HEK293 (cell line): Measurements from ENCODE around the gene ZNF618.

Experiments
- CTCF ChIA-PET: fragments of 350-600 bp; formaldehyde crosslinking; extraction: SDS; loops from one replicate; lab custom pipeline; 2021; ENCODE audit warnings: antibody characterized with exemption; lab: Yijun Ruan, JAX
- POLR2A ChIA-PET: fragments of 300-600 bp; formaldehyde crosslinking; extraction: SDS; loops from one replicate; lab custom pipeline; 2020; ENCODE audit warnings: antibody characterized with exemption, inconsistent platforms; lab: Yijun Ruan, JAX
- H3K27ac ChIP-seq: fragments of 200-500 bp; sonication (Bioruptor generic); 2 replicates; pipeline ENCODE4 v1.5.1; 2014; ENCODE audit warnings: low read depth, low read length, control low read depth, inconsistent platforms; ENCODE audit errors: extremely low read depth
- H3K36me3 ChIP-seq, 2 experiments: fragments of 200-500 bp in 1 of 2; sonication (Bioruptor generic) in 1 of 2; 1 replicate in 1 of 2; 2 replicates in 1 of 2; pipeline ENCODE4 v1.5.1; 2014 to 2017; ENCODE audit warnings: inconsistent platforms in 2 of 2, low read length in 2 of 2; ENCODE audit not compliant: control insufficient read depth in 2 of 2, insufficient read depth in 1 of 2
- H3K4me1 ChIP-seq: fragments of 200-500 bp; sonication (Bioruptor generic); 2 replicates; pipeline ENCODE4 v1.5.1; 2014; ENCODE audit warnings: mild to moderate bottlenecking, low read length, inconsistent platforms; ENCODE audit not compliant: control insufficient read depth, insufficient read depth
- H3K4me3 ChIP-seq: 2 replicates; pipeline ENCODE4 v1.5.1; 2011; ENCODE audit warnings: low read depth, mild to moderate bottlenecking, control low read depth, low read length, moderate library complexity
- H3K9me3 ChIP-seq: fragments of 200-500 bp; sonication (Bioruptor generic); 2 replicates; pipeline ENCODE4 v1.5.1; 2014; ENCODE audit warnings: low read depth, low read length, inconsistent platforms; ENCODE audit not compliant: control insufficient read depth, insufficient read depth
- OVOL3 ChIP-seq: fragments of 450-650 bp; formaldehyde crosslinking; IDR thresholded peaks from 2 replicates; pipeline ENCODE4 v1.5.1; 2016; ENCODE audit warnings: missing biosample characterization, missing genetic modification characterization
- SALL2 ChIP-seq: fragments of 450-650 bp; formaldehyde crosslinking; IDR thresholded peaks from 2 replicates; pipeline ENCODE4 v1.5.0; 2017; ENCODE audit warnings: missing biosample characterization, mild to moderate bottlenecking, missing genetic modification characterization, borderline replicate concordance
- SETDB1 ChIP-seq: IDR thresholded peaks from one replicate; pipeline ENCODE4 v1.6.1; 2017; ENCODE audit warnings: mild to moderate bottlenecking, low read length, moderate library complexity, mixed read lengths; ENCODE audit not compliant: insufficient read length
- WT1 ChIP-seq: fragments of 450-650 bp; formaldehyde crosslinking; IDR thresholded peaks from 2 replicates; pipeline ENCODE4 v1.5.1; 2016; ENCODE audit warnings: missing biosample characterization, missing genetic modification characterization
- ZBTB8A ChIP-seq: fragments of 450-650 bp; formaldehyde crosslinking; IDR thresholded peaks from 2 replicates; pipeline ENCODE4 v1.5.1; 2016; ENCODE audit warnings: missing biosample characterization, missing genetic modification characterization
- ZNF10 ChIP-seq: fragments of 450-650 bp; formaldehyde crosslinking; IDR thresholded peaks from 2 replicates; pipeline ENCODE4 v1.5.1; 2017; ENCODE audit warnings: missing biosample characterization, missing genetic modification characterization
- ZNF133 ChIP-seq: fragments of 450-650 bp; formaldehyde crosslinking; IDR thresholded peaks from 2 replicates; pipeline ENCODE4 v1.5.1; 2016; ENCODE audit warnings: missing biosample characterization, missing genetic modification characterization
- ZNF23 ChIP-seq: fragments of 450-650 bp; formaldehyde crosslinking; IDR thresholded peaks from 2 replicates; pipeline ENCODE4 v1.5.1; 2016; ENCODE audit warnings: missing biosample characterization, missing genetic modification characterization, borderline replicate concordance
- ZNF239 ChIP-seq: fragments of 450-650 bp; formaldehyde crosslinking; IDR thresholded peaks from 2 replicates; pipeline ENCODE4 v1.5.1; 2016; ENCODE audit warnings: missing biosample characterization, missing genetic modification characterization
- ZNF354C ChIP-seq: fragments of 450-650 bp; formaldehyde crosslinking; IDR thresholded peaks from 2 replicates; pipeline ENCODE4 v1.5.1; 2016; ENCODE audit warnings: missing biosample characterization, missing genetic modification characterization, low read depth, borderline replicate concordance
- ZNF426 ChIP-seq: fragments of 450-650 bp; formaldehyde crosslinking; IDR thresholded peaks from 2 replicates; pipeline ENCODE4 v1.5.1; 2017; ENCODE audit warnings: missing biosample characterization, missing genetic modification characterization, mild to moderate bottlenecking, inconsistent platforms, moderate library complexity
- ZNF621 ChIP-seq: fragments of 450-650 bp; formaldehyde crosslinking; IDR thresholded peaks from 2 replicates; pipeline ENCODE4 v1.5.1; 2017; ENCODE audit warnings: missing biosample characterization, missing genetic modification characterization
- ZSCAN16 ChIP-seq: fragments of 450-650 bp; formaldehyde crosslinking; IDR thresholded peaks from 2 replicates; pipeline ENCODE4 v1.5.1; 2016; ENCODE audit warnings: missing biosample characterization, missing genetic modification characterization
- ZSCAN23 ChIP-seq: fragments of 450-650 bp; formaldehyde crosslinking; IDR thresholded peaks from 2 replicates; pipeline ENCODE4 v1.5.1; 2016; ENCODE audit warnings: missing biosample characterization, missing genetic modification characterization
- TF ChIP-seq, protein P1 (sequence below): fragments of 450-650 bp; formaldehyde crosslinking; IDR thresholded peaks from 2 replicates; pipeline ENCODE4 v1.5.1; 2016; ENCODE audit warnings: missing biosample characterization, missing genetic modification characterization, borderline replicate concordance
- TF ChIP-seq, protein P2 (sequence below): IDR thresholded peaks from 2 replicates; pipeline ENCODE4 v1.6.1; 2011; ENCODE audit warnings: mild to moderate bottlenecking, low read depth, low read length, borderline replicate concordance
- TF ChIP-seq, protein P3 (sequence below): fragments of 450-650 bp; formaldehyde crosslinking; IDR thresholded peaks from 2 replicates; pipeline ENCODE4 v1.5.1; 2016; ENCODE audit warnings: missing biosample characterization, missing genetic modification characterization
- TF ChIP-seq, protein P4 (sequence below): fragments of 450-650 bp; formaldehyde crosslinking; conservative IDR thresholded peaks from 2 replicates; pipeline ENCODE4 v1.5.1; 2016; ENCODE audit warnings: low read depth, missing biosample characterization, missing genetic modification characterization

Gene ZNF618

DNA sequence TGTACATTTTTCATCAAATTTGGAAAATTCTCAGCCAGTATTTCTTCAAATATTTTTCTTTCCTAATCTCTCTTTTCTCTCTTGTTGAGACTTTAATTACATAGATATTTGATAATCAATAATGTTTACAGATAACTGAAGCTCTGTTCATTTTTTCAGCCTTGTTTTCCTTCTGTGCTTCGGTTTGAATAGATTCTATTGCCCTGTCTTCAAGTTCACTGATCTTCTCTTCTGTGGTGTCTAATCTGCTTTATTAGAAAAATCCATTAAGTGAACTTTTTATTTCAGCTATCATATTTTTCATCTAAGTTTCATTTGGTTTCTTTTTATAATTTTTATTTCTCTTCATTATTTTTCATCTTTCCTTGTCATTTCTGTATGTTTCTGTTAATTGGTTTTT lies 147.9 kb downstream of the ZNF618 start (continued):
- TF ChIP-seq, protein P1, sequence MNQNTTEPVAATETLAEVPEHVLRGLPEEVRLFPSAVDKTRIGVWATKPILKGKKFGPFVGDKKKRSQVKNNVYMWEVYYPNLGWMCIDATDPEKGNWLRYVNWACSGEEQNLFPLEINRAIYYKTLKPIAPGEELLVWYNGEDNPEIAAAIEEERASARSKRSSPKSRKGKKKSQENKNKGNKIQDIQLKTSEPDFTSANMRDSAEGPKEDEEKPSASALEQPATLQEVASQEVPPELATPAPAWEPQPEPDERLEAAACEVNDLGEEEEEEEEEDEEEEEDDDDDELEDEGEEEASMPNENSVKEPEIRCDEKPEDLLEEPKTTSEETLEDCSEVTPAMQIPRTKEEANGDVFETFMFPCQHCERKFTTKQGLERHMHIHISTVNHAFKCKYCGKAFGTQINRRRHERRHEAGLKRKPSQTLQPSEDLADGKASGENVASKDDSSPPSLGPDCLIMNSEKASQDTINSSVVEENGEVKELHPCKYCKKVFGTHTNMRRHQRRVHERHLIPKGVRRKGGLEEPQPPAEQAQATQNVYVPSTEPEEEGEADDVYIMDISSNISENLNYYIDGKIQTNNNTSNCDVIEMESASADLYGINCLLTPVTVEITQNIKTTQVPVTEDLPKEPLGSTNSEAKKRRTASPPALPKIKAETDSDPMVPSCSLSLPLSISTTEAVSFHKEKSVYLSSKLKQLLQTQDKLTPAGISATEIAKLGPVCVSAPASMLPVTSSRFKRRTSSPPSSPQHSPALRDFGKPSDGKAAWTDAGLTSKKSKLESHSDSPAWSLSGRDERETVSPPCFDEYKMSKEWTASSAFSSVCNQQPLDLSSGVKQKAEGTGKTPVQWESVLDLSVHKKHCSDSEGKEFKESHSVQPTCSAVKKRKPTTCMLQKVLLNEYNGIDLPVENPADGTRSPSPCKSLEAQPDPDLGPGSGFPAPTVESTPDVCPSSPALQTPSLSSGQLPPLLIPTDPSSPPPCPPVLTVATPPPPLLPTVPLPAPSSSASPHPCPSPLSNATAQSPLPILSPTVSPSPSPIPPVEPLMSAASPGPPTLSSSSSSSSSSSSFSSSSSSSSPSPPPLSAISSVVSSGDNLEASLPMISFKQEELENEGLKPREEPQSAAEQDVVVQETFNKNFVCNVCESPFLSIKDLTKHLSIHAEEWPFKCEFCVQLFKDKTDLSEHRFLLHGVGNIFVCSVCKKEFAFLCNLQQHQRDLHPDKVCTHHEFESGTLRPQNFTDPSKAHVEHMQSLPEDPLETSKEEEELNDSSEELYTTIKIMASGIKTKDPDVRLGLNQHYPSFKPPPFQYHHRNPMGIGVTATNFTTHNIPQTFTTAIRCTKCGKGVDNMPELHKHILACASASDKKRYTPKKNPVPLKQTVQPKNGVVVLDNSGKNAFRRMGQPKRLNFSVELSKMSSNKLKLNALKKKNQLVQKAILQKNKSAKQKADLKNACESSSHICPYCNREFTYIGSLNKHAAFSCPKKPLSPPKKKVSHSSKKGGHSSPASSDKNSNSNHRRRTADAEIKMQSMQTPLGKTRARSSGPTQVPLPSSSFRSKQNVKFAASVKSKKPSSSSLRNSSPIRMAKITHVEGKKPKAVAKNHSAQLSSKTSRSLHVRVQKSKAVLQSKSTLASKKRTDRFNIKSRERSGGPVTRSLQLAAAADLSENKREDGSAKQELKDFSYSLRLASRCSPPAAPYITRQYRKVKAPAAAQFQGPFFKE (tag by site-specific recombination): no peak
- TF ChIP-seq ZNF239 (tag by site-specific recombination) (no peak), SETDB1 (no peak), ZNF426 (tag by site-specific recombination) (no peak)
- TF ChIP-seq, protein P2, sequence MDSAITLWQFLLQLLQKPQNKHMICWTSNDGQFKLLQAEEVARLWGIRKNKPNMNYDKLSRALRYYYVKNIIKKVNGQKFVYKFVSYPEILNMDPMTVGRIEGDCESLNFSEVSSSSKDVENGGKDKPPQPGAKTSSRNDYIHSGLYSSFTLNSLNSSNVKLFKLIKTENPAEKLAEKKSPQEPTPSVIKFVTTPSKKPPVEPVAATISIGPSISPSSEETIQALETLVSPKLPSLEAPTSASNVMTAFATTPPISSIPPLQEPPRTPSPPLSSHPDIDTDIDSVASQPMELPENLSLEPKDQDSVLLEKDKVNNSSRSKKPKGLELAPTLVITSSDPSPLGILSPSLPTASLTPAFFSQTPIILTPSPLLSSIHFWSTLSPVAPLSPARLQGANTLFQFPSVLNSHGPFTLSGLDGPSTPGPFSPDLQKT: no peak

DNA sequence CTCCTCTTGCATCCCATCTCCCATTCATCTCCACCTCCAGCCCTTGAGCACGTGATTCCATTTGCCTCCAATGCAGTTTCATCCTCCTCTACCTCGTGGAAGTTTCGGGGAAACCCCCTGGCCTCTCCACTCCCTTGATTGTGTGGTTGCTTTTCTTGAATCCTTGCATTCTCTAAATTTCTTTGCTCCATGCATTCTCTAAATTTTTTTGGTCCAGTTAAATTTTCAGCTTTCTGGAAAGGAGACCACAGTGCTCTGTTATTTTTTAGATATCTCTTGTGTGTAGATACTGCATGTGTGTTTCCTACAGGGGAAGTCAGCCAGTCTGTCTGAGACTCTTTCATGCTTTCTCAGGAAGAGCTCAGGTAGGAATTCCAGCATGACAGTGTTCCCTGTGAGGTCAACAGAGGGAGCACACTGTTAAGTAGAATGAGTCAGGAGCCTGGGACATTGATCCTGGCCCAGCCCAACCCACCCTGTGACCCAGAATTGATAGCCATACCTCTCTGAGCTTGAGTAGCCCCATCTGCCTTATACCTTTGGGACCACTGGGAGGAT lies 149.2 kb downstream of the ZNF618 start:
- CTCF ChIA-PET: interaction anchor here (0.5 kb wide), 1 partner anchor 149 kb away, joined by 3 read pairs; no protein-coding TSS in a partner anchor
- H3K4me3 ChIP-seq: no peak overlapping the region
- no peaks in the 10 kb centered on the region for H3K4me1 ChIP-seq
- peaks cover 6 to 21% of the 10 kb centered on the region in 2 experiments; a peak in 2 of 3 replicates for H3K36me3 ChIP-seq
- no peaks in the 10 kb centered on the region for H3K9me3 ChIP-seq
- no peak overlapping the region for H3K27ac ChIP-seq
- POLR2A ChIA-PET: interaction anchor here (0.6 kb wide), 2 partner anchors 224 to 556 kb away, joined by 3 read pairs; no protein-coding TSS in a partner anchor
- no peak for TF ChIP-seq ZNF133 (tag by site-specific recombination)

DNA sequence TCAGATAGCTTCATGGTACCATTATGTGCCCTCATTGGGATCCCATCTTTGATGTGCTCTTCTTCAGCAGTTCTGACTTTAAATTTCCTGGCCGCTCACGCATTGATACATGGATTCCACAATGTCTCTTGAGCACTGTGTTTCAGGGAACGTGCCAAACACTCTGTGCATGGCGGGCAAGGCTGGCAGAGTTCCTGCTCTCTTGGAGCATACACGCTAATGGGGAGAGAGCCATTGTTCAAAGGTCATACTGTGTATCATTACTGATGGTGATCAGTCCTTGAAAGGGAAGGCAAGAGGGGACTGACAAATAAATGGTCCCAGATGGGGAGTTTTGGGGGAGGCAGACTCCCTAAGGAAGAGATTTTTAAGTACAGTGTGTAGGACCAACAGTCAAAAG lies 149.7 kb downstream of the ZNF618 start:
- H3K4me3 ChIP-seq: no peak overlapping the region
- H3K4me1 ChIP-seq: no peaks in the 10 kb centered on the region
- H3K9me3 ChIP-seq: no peaks in the 10 kb centered on the region
- CTCF ChIA-PET: no interaction called here
- peaks cover 6 to 22% of the 10 kb centered on the region in 2 experiments; a peak in 2 of 3 replicates for H3K36me3 ChIP-seq
- no peak overlapping the region for H3K27ac ChIP-seq
- POLR2A ChIA-PET: interaction anchor here (0.6 kb wide), 2 partner anchors 225 to 557 kb away, joined by 3 read pairs; no protein-coding TSS in a partner anchor
- TF ChIP-seq ZNF354C (tag by site-specific recombination) (no peak), ZSCAN16 (no peak), ZNF10 (no peak), ZNF23 (no peak), WT1 (tag by site-specific recombination) (no peak), ZNF621 (tag by site-specific recombination) (no peak), ZBTB8A (tag by site-specific recombination) (no peak), OVOL3 (tag by site-specific recombination) (no peak), ZSCAN23 (tag by site-specific recombination) (no peak), SALL2 (tag by site-specific recombination) (no peak)
- TF ChIP-seq, protein P3, sequence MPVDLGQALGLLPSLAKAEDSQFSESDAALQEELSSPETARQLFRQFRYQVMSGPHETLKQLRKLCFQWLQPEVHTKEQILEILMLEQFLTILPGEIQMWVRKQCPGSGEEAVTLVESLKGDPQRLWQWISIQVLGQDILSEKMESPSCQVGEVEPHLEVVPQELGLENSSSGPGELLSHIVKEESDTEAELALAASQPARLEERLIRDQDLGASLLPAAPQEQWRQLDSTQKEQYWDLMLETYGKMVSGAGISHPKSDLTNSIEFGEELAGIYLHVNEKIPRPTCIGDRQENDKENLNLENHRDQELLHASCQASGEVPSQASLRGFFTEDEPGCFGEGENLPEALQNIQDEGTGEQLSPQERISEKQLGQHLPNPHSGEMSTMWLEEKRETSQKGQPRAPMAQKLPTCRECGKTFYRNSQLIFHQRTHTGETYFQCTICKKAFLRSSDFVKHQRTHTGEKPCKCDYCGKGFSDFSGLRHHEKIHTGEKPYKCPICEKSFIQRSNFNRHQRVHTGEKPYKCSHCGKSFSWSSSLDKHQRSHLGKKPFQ (tag by site-specific recombination): no peak
- TF ChIP-seq, protein P4, sequence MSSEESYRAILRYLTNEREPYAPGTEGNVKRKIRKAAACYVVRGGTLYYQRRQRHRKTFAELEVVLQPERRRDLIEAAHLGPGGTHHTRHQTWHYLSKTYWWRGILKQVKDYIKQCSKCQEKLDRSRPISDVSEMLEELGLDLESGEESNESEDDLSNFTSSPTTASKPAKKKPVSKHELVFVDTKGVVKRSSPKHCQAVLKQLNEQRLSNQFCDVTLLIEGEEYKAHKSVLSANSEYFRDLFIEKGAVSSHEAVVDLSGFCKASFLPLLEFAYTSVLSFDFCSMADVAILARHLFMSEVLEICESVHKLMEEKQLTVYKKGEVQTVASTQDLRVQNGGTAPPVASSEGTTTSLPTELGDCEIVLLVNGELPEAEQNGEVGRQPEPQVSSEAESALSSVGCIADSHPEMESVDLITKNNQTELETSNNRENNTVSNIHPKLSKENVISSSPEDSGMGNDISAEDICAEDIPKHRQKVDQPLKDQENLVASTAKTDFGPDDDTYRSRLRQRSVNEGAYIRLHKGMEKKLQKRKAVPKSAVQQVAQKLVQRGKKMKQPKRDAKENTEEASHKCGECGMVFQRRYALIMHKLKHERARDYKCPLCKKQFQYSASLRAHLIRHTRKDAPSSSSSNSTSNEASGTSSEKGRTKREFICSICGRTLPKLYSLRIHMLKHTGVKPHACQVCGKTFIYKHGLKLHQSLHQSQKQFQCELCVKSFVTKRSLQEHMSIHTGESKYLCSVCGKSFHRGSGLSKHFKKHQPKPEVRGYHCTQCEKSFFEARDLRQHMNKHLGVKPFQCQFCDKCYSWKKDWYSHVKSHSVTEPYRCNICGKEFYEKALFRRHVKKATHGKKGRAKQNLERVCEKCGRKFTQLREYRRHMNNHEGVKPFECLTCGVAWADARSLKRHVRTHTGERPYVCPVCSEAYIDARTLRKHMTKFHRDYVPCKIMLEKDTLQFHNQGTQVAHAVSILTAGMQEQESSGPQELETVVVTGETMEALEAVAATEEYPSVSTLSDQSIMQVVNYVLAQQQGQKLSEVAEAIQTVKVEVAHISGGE: no peak
